NCI-H1092 (cell line): ENCODE data around the gene MYH11.
A peak's percentile ranks its signal among the peaks of the same experiment; 100 is the strongest.
"Not testable (repeated sequence)": the region's sequence is repeated elsewhere in the genome, so short reads cannot be mapped to it uniquely, and the experiment has no call there.

ENCODE experiments used
- DNase-seq: peaks from one replicate; lab custom pipeline; 2025; lab: John Stamatoyannopoulos, UW

The MYH11 gene

DNA sequence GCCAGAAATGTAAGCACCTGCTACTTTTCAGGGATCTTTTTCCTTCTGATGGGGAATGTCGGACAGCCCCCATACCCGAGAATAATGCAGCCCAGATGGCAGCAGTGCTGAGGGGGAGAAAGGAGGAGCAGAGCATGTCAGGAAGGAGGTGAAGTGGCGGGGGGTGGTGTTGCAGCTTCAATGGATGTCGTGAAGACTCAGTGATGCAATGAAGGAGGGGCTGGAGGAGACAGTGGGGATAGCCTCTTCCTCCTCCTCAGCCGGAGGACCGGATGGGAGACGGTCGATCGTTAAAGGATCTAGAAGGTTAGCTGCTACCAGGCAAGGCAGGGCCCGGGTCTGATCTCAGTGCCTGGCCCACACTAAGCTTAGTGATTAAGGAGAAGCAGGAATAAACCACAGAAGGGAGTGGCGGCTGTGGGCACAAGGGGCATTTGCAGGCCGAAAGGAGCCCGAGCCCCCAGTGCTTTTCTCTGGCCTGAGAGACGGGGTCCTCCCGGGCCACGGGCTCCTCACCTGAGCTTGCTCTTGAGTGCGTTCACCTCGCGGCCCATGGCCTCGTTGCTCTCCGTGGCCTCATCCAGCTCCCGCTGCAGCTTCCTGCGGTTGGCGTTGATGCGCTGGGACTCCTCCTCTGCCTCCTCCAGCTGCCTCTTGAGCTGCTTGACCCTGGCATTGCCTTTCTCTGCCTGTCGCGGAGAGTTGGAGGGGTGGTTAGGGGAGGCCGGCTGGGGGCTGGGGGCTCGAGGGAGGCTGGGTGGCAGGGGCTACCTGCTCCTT lies 142.2 kb downstream of the MYH11 start:
- no peak for DNase-seq

- DNase-seq: no peak
These were observed 147.8 kb downstream of the MYH11 start for GRCh38 chr16:15708997-15709396.

- no peak for DNase-seq
These were observed 148.7 kb downstream of the MYH11 start for GRCh38 chr16:15708096-15708495.

GRCh38 chr16:15707332-15707731 lies 149.5 kb downstream of the MYH11 start:
- DNase-seq: no peak

DNA sequence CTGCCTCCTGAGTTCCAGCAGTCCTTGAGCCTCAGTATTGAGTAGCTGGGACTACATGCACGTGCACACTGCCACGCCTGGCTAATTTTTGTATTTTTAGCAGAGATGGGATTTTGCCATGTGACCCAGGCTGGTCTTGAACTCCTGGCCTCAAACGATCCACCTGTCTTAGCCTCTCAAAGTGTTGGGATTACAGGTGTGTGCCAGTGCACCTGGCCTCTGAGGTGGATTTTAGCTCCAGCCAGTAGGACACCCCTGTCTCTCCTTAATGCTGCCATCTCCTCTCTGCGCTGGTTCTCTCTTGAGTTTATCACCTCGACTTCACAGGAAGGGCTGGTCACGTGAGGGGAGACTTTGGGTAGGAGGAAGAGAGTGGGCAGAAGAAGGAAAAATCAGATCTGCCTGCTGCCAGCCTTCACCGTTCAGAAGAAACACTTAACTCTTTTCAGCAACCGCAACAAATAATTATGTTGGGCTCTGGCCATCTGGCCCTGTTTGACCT lies 151.7 kb downstream of the MYH11 start:
- DNase-seq: no peak

DNA sequence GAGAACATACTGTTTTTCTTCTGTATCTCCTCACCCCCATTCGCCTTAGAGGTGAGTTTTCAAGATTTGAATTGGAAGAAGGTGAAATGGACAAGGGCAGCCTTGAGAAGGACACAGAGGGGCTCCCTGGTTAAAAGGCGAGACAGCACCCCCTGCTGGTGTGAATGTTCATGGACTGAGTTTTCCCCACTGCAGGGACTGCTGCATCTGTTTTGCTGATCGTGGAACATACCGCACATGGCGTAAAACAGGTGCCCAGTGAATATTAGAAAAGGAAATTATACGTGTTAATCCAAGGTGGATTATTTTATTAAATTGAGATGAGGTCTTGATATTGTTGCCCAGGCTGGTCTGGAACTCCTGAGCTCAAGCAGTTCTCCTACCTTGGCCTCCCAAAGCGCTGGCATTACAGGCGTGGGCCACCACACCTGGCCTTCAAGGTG lies 152.3 kb downstream of the MYH11 start:
- DNase-seq: peak; percentile 54

- no peak for DNase-seq
These were observed 153.6 kb downstream of the MYH11 start for GRCh38 chr16:15703029-15703736.

- no peak for DNase-seq
These were observed 154.6 kb downstream of the MYH11 start for GRCh38 chr16:15701975-15702970.

DNA sequence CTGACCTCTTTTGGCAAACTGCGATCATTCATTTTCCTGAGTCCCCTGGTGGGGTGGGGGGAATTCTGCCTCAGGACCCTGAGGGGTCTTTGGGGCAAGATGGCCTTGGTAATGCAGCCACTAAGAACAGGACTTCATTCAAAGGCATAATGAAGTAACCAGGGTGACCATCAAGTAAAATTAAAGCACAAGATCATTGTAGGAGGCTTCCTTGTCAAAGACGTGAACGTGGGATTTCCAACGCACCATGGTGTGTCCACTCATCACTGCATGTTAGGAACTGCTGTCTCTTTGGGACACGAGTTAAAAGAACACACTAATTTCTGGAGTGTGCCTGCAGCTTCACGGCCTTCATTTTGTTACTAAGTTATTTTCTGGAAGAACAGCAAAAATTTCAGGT lies 155.5 kb downstream of the MYH11 start:
- DNase-seq: no peak

DNA sequence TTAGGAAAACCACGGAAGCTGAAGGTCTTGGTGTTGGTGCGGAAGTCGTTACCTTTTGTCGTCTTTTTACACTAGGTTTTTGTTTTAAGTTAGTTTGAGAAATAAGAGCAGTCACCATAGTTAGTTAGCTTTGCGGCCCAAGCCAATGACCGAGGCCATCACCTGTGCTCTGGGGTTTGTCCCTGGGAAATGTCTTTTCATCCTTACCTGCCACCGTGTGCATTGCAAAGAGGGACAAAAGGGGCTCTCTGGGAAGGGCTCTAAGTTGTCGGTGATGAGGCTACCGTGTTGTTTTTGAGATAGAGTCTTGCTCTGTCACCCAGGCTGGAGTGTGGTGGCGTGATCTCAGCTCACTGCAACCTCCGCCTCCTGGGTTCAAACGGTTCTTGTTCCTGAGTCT lies 157.0 kb downstream of the MYH11 start:
- no peak for DNase-seq

GRCh38 chr16:15694499-15694898 lies 162.3 kb downstream of the MYH11 start:
- DNase-seq: no peak

- not testable (repeated sequence) for DNase-seq
These were observed 164.3 kb downstream of the MYH11 start for GRCh38 chr16:15692508-15692907.

- no peak for DNase-seq
These were observed 165.8 kb downstream of the MYH11 start for GRCh38 chr16:15691046-15691445.

DNA sequence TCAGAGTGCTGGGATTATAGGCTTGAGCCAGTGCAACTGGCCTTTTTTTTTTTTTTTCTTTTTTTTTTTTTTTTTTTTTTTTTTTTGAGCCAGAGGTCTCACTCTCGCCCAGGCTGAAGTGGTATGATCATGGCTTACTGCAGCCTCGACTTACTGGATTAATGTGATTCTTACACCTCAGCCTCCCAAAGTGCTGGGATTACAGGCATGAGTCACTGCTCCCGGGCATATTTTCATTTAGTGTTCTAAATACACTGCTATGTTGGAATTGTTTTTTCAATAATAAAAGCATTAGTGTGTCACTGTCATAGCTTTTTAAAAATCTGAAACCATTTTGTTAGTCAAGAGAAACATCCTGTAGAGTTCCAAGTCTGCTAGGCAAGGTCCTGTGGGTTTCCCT lies 166.5 kb downstream of the MYH11 start:
- no peak for DNase-seq

DNA sequence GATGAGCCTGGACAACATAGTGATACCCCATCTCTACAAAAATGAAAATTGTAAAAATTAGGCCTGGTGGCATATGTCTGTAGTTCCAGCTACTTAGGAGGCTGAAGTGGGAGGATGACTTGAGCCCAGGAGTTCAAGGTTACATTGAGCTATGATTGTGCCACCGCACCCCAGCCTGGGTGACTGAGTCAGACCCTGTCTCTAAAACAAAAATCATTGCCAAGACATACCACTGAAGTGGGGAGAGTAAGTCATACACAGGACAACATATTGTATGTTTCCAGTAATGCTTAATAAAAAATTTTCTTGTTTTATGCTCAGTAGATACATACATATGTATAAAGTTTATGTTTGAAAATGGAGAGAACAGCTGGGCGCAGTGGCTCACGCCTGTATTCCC lies 167.5 kb downstream of the MYH11 start:
- DNase-seq: no peak

DNA sequence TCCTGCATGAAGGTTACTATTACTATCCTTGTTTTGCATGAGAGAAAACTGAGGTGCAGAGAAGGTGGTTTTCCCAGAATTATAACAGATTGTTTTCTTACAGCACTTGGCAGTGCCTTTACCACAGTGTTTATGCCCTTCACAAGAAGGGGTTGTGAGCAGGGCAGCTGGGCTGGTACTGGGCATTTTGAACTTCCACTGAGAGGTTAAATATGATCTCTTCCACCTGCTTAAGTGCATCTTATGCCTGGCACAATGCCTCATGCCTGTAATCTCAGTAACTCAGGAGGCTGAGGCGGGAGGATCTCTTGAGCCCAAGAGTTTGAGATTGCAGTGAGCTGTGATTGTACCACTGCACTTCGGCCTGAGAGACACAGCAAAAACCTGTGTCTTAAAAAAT lies 170.5 kb downstream of the MYH11 start:
- DNase-seq: no peak

GRCh38 chr16:15682105-15682570 lies 174.7 kb downstream of the MYH11 start:
- no peak for DNase-seq

DNA sequence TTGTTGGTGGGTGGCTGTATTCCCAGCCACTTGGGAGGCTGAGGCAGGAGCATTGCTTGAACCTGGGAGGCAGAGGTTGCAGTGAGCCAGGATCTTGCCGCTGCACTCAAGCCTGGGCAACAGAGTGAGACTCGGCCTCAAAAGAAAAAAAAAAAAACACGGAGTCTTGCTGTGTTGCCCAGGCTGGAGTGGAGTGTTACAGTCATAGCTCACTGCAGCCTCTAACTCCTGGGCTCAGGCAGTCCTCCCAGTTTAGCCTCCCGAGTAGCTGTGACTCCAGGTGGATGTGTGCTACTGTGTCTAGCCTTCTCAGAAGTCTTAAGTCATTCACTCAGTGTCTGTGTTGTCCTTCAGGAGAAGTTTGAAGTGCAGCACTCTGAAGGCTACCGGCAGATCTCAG lies 179.4 kb downstream of the MYH11 start:
- no peak for DNase-seq

DNA sequence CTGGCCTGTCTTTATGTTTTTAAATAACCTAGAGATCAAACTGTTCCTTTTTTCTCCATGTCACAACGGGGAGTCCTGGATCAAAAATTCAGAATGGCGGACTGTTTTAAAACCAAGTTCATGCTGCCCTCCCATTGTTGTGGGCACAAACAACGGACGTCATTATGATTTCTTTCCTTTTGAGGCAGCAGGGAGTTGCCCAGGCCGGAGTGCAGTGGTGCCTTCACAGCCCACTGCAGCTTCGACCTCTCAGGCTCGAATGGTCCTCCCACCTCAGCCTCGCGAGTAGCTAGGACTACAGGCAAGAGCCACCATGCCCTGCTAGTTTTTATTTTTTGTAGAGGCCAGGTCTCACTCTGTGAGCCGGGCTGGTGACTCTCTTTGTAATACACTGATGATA lies 180.3 kb downstream of the MYH11 start:
- no peak for DNase-seq

GRCh38 chr16:15674571-15674970 lies 182.3 kb downstream of the MYH11 start:
- no peak for DNase-seq

DNA sequence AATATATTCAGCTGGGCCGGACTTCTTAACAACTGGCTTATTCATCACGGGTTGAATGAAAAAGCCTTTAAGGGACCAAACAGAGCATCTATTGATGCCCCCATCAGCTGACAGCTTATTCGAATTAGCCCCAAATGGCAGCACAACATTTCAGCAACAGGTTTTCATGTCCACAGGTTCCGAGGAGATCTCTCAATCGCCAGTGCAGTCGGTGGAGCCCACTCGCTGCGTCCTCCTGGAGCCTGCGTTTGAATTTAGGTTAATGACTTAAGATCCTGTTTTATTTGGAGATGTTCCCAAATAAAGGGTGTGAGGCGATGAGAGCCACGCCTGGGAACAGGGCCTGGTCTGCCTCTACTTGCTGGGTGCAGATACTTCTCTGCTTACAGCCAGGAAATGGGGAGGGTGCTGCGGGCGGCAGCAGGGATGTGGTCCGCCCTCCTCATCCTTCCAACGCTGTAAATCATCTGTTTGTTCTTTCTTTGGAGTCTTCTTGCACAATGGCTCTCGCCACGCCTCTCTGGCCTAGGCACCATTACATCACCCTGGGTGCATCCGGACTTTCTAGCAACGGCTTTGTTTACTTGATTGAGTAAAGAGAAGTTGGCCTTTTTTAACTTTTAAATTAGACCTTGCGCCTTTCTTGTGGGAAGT lies 184.2 kb downstream of the MYH11 start:
- DNase-seq: no peak
